Hippocampal formation (tissue), 2 donors: ENCODE results near the gene ATP6V0A1.
"Not testable (repeated sequence)": the region's sequence is repeated elsewhere in the genome, so short reads cannot be mapped to it uniquely, and the experiment has no call there.

ENCODE experiments used
- DNase-seq, 2 donors: peaks; one replicate each; lab custom pipeline; 2025; lab: John Stamatoyannopoulos, UW

ATP6V0A1 gene

GRCh38 chr17:42541041-42541833 is 82.6 kb downstream of the ATP6V0A1 start:
- DNase-seq = no peak

GRCh38 chr17:42543190-42544079 is 84.8 kb downstream of the ATP6V0A1 start:
- peak in 1 of 2 donors; percentile 33 for DNase-seq

GRCh38 chr17:42544874-42545283 is 86.2 kb downstream of the ATP6V0A1 start:
- no peak for DNase-seq

GRCh38 chr17:42545755-42546505 is 87.3 kb downstream of the ATP6V0A1 start:
- not testable (repeated sequence) for DNase-seq

GRCh38 chr17:42547001-42547461 is 88.4 kb downstream of the ATP6V0A1 start:
- DNase-seq = no peak

GRCh38 chr17:42547698-42548069 is 89.0 kb downstream of the ATP6V0A1 start:
- DNase-seq = no peak

- no peak for DNase-seq
Measured at GRCh38 chr17:42548070-42548837, 89.6 kb downstream of the ATP6V0A1 start.

- DNase-seq = no peak
Measured at GRCh38 chr17:42548993-42549755, 90.5 kb downstream of the ATP6V0A1 start.

- not testable (repeated sequence) for DNase-seq
Measured at GRCh38 chr17:42552736-42553135, 94.1 kb downstream of the ATP6V0A1 start, which contains the start of gene HSD17B1. HSD17B1 (plus strand) TSS chr17:42552923; CDS start chr17:42552934, 11 bp downstream.

- no peak for DNase-seq
Measured at GRCh38 chr17:42553161-42553818, 94.6 kb downstream of the ATP6V0A1 start.

- no peak for DNase-seq
Measured at GRCh38 chr17:42553866-42554249, 95.2 kb downstream of the ATP6V0A1 start.

GRCh38 chr17:42554250-42555121 is 95.8 kb downstream of the ATP6V0A1 start:
- DNase-seq = peak; percentile 52 to 78

GRCh38 chr17:42555122-42555622 is 96.5 kb downstream of the ATP6V0A1 start:
- no peak for DNase-seq

- DNase-seq = not testable (repeated sequence)
Measured at GRCh38 chr17:42555961-42556617, 97.4 kb downstream of the ATP6V0A1 start.

- DNase-seq = no peak
Measured at GRCh38 chr17:42559075-42559474, 100.4 kb downstream of the ATP6V0A1 start.

- DNase-seq = no peak
Measured at GRCh38 chr17:42560246-42560645, 101.6 kb downstream of the ATP6V0A1 start.

GRCh38 chr17:42561897-42562387 is 103.3 kb downstream of the ATP6V0A1 start, which contains the start of gene COASY:
COASY (plus strand) TSS chr17:42562148; CDS start chr17:42562623, 475 bp downstream.
- DNase-seq = peak; percentile 84 to 92
